Liver (tissue), 9 donors: ENCODE data around the gene LCN10. TPM values are rescaled to one million over a fixed set of nuclear protein-coding genes. Genes with fewer than 3 reads are reported as not detected.

ENCODE experiments used
- DNase-seq: peaks from one replicate; pipeline ENCODE4 v3.0.0-alpha.2; 2017; ENCODE audit warnings: low spot score
- H3K27ac ChIP-seq, 2 donors: one replicate each; pipeline ENCODE4 v1.7.0; 2013; ENCODE audit warnings: inconsistent platforms in 2 of 2, low read length in 2 of 2, control low read depth in 1 of 2, low read depth in 1 of 2, mild to moderate bottlenecking in 1 of 2
- H3K27me3 ChIP-seq, 4 donors: one replicate each; pipeline versions ENCODE4 v1.6.1 to v1.7.0; 2013; ENCODE audit warnings: low read length in 3 of 4, inconsistent platforms in 1 of 4, mild to moderate bottlenecking in 1 of 4, moderate library complexity in 1 of 4; ENCODE audit not compliant: control insufficient read depth in 4 of 4, insufficient read depth in 4 of 4
- H3K36me3 ChIP-seq, 4 donors: one replicate each; pipeline versions ENCODE4 v1.6.1 to v1.7.0; 2013; ENCODE audit warnings: low read length in 3 of 4, mild to moderate bottlenecking in 3 of 4, low read depth in 1 of 4, moderate library complexity in 1 of 4; ENCODE audit not compliant: control insufficient read depth in 4 of 4, insufficient read depth in 3 of 4
- H3K4me1 ChIP-seq, 4 donors: one replicate each; pipeline versions ENCODE4 v1.6.1 to v1.7.0; 2013; ENCODE audit warnings: low read length in 3 of 4, mild to moderate bottlenecking in 3 of 4, moderate library complexity in 1 of 4; ENCODE audit not compliant: control insufficient read depth in 4 of 4, insufficient read depth in 4 of 4
- H3K4me3 ChIP-seq, 3 donors: one replicate each; pipeline versions ENCODE4 v1.6.1 to v1.7.0; 2013; ENCODE audit warnings: low read length in 3 of 3, control low read depth in 1 of 3, low read depth in 1 of 3, mild to moderate bottlenecking in 1 of 3
- H3K9ac ChIP-seq, 2 donors: one replicate each; pipeline ENCODE4 v1.7.0; 2013; ENCODE audit warnings: low read length in 2 of 2, mild to moderate bottlenecking in 2 of 2, moderate library complexity in 2 of 2, control low read depth in 1 of 2, low read depth in 1 of 2
- H3K9me3 ChIP-seq, 4 donors: one replicate each; pipeline versions ENCODE4 v1.6.1 to v1.7.0; 2013; ENCODE audit warnings: low read length in 3 of 4; ENCODE audit not compliant: control insufficient read depth in 4 of 4
- ATF3 ChIP-seq: IDR thresholded peaks from 2 replicates; pipeline ENCODE4 v1.6.1; 2016; ENCODE audit warnings: antibody characterized with exemption
- EGR1 ChIP-seq, 2 donors: IDR thresholded peaks; 2 replicates each; pipeline ENCODE4 v1.6.1; 2016 to 2018; ENCODE audit warnings: antibody characterized with exemption in 2 of 2, low read depth in 2 of 2
- FOXA1 ChIP-seq: IDR thresholded peaks from 2 replicates; pipeline ENCODE4 v1.6.1; 2016; ENCODE audit warnings: antibody characterized with exemption
- FOXA2 ChIP-seq: IDR thresholded peaks from 2 replicates; pipeline ENCODE4 v1.6.1; 2016; ENCODE audit warnings: antibody characterized with exemption
- GABPA ChIP-seq, 2 donors: IDR thresholded peaks in 1 of 2; conservative IDR thresholded peaks in 1 of 2; 2 replicates each; pipeline ENCODE4 v1.6.1; 2016; ENCODE audit warnings: antibody characterized with exemption in 2 of 2, mild to moderate bottlenecking in 1 of 2, moderate library complexity in 1 of 2
- HNF4A ChIP-seq, 2 donors: conservative IDR thresholded peaks; 2 replicates each; pipeline ENCODE4 v1.6.1; 2016; ENCODE audit warnings: antibody characterized with exemption in 2 of 2, mild to moderate bottlenecking in 2 of 2
- HNF4G ChIP-seq: IDR thresholded peaks from 2 replicates; pipeline ENCODE4 v1.6.1; 2016; ENCODE audit warnings: antibody characterized with exemption
- JUND ChIP-seq, 2 donors: IDR thresholded peaks; 2 replicates each; pipeline ENCODE4 v1.6.1; 2016; ENCODE audit warnings: antibody characterized with exemption in 2 of 2
- MAX ChIP-seq: IDR thresholded peaks from 2 replicates; pipeline ENCODE4 v1.6.1; 2016; ENCODE audit warnings: antibody characterized with exemption
- NR2F2 ChIP-seq: IDR thresholded peaks from 2 replicates; pipeline ENCODE4 v1.6.1; 2016; ENCODE audit warnings: antibody characterized with exemption
- RAD21 ChIP-seq, 2 donors: IDR thresholded peaks; 2 replicates each; pipeline ENCODE4 v1.6.1; 2016; ENCODE audit warnings: antibody characterized with exemption in 2 of 2, mild to moderate bottlenecking in 2 of 2
- REST ChIP-seq: IDR thresholded peaks from 2 replicates; pipeline ENCODE4 v1.6.1; 2016; ENCODE audit warnings: antibody characterized with exemption, mild to moderate bottlenecking
- RXRA ChIP-seq, 2 donors: IDR thresholded peaks; 2 replicates each; pipeline ENCODE4 v1.6.1; 2017 to 2018; ENCODE audit warnings: antibody characterized with exemption in 2 of 2, mild to moderate bottlenecking in 1 of 2
- SP1 ChIP-seq: IDR thresholded peaks from 2 replicates; pipeline ENCODE4 v1.6.1; 2018; ENCODE audit warnings: antibody characterized with exemption, mild to moderate bottlenecking
- TAF1 ChIP-seq: conservative IDR thresholded peaks from 2 replicates; pipeline ENCODE4 v1.6.1; 2016; ENCODE audit warnings: antibody characterized with exemption, mild to moderate bottlenecking
- YY1 ChIP-seq: IDR thresholded peaks from 2 replicates; pipeline ENCODE4 v1.6.1; 2016; ENCODE audit warnings: antibody characterized with exemption, mild to moderate bottlenecking
- ZBTB33 ChIP-seq: IDR thresholded peaks from 2 replicates; pipeline ENCODE4 v1.6.1; 2016; ENCODE audit warnings: antibody characterized with exemption
- WGBS: extraction: QIAGEN DNeasy Blood & Tissue Kit; methylation state at CpG from one replicate; pipeline ENCODE4 v1.1.7; 2013; 5-methylcytosine and 5-hydroxymethylcytosine counted together
- polyA plus RNA-seq, 2 donors: library from polyadenylated mRNA; stranded (reverse) in 1 of 2; unstranded in 1 of 2; fragments of 200-250 nt in 1 of 2; fragments of >200 nt in 1 of 2; fragmentation: Nextera tagmentation in 1 of 2; extraction: Ambion mirVana in 1 of 2; gene quantifications; one replicate each; pipeline versions ENCODE4 v1.2.1 to v1.2.3, GENCODE V29; 2013 to 2015
- total RNA-seq, 2 donors: library from RNA; depleted of rRNA; stranded (reverse); fragments of >200 nt; gene quantifications; one replicate each; pipeline ENCODE4 v1.2.3, GENCODE V29; 2014
- donor health status: healthy.
- donor health status: healthy.
- donor health status: healthy.
- donor health status: healthy.
- donor health status: healthy.

Gene LCN10
- total and polyA plus RNA-seq, 4 donors: 0.08 to 0.14 (median 0.11) TPM

- Histone ChIP-seq H3K4me3 (peak overlapping the region in 1 of 3 donors; percentile 70), H3K36me3 (peaks cover 5 to 16% (median 12%) of the 10 kb centered on the region in 4 donors), H3K9ac (no peak overlapping the region), H3K9me3 (no peaks in the 10 kb centered on the region), H3K27me3 (no peaks in the 10 kb centered on the region), H3K4me1 (peaks cover 0 to 36% (median 27%) of the 10 kb centered on the region in 4 donors), H3K27ac (no peak overlapping the region)
- TF ChIP-seq SP1 (no peak), ATF3 (no peak), RXRA (IDR thresholded peaks at IDR 0.05) (no peak), HNF4A (conservative IDR thresholded peaks at IDR 0.05) (no peak), TAF1 (no peak), RAD21 (IDR thresholded peaks at IDR 0.05) (no peak), FOXA2 (no peak), EGR1 (IDR thresholded peaks at IDR 0.05; ENCODE audit: low read depth in 2 of 2) (no peak), MAX (no peak), NR2F2 (no peak), FOXA1 (no peak), GABPA (IDR thresholded peaks at IDR 0.05 in 1 of 2, conservative IDR thresholded peaks at IDR 0.05 in 1 of 2) (no peak), YY1 (no peak), ZBTB33 (no peak), HNF4G (no peak), REST (no peak)
- no peak for DNase-seq
- 69% methylated on average over 7 of the region's 7 CpGs for WGBS
These were observed 13.6 kb downstream of the LCN10 start for GRCh38 chr9:136729144-136729543.

GRCh38 chr9:136728548-136729123 lies 14.1 kb downstream of the LCN10 start:
- no peaks in the 10 kb centered on the region for H3K27me3 ChIP-seq
- TF ChIP-seq YY1 (no peak), TAF1 (no peak), ATF3 (no peak), FOXA2 (no peak), MAX (no peak), NR2F2 (no peak), GABPA (IDR thresholded peaks at IDR 0.05 in 1 of 2, conservative IDR thresholded peaks at IDR 0.05 in 1 of 2) (no peak), FOXA1 (no peak), RXRA (IDR thresholded peaks at IDR 0.05) (no peak), EGR1 (IDR thresholded peaks at IDR 0.05; ENCODE audit: low read depth in 2 of 2) (no peak), HNF4A (conservative IDR thresholded peaks at IDR 0.05) (no peak), JUND (IDR thresholded peaks at IDR 0.05) (no peak)
- peak overlapping the region; percentile 51 to 55 for H3K27ac ChIP-seq
- H3K9ac ChIP-seq: peak overlapping the region; percentile 22 to 38
- H3K4me3 ChIP-seq: peak overlapping the region; percentile 70 to 99 (median 77)
- WGBS: 3% methylated on average over 53 of the region's 53 CpGs
- H3K36me3 ChIP-seq: peaks cover 9 to 21% (median 14%) of the 10 kb centered on the region in 4 donors
- H3K4me1 ChIP-seq: peaks cover 0 to 40% (median 30%) of the 10 kb centered on the region in 4 donors
- no peak for DNase-seq
- no peaks in the 10 kb centered on the region for H3K9me3 ChIP-seq
